GM12873 (cell line): ENCODE results near the gene TEKT2.

Experiments
- TF ChIP-seq, protein P1 (sequence below): IDR thresholded peaks from 2 replicates; pipeline ENCODE4 v1.5.1; 2012; ENCODE audit warnings: low read depth, mild to moderate bottlenecking, moderate library complexity, low read length, control low read depth; ENCODE audit not compliant: insufficient read depth; ENCODE audit errors: missing control alignments

The TEKT2 gene

GRCh38 chr1:36062315-36062714, 21.6 kb upstream of the TEKT2 start:
- TF ChIP-seq, protein P1, sequence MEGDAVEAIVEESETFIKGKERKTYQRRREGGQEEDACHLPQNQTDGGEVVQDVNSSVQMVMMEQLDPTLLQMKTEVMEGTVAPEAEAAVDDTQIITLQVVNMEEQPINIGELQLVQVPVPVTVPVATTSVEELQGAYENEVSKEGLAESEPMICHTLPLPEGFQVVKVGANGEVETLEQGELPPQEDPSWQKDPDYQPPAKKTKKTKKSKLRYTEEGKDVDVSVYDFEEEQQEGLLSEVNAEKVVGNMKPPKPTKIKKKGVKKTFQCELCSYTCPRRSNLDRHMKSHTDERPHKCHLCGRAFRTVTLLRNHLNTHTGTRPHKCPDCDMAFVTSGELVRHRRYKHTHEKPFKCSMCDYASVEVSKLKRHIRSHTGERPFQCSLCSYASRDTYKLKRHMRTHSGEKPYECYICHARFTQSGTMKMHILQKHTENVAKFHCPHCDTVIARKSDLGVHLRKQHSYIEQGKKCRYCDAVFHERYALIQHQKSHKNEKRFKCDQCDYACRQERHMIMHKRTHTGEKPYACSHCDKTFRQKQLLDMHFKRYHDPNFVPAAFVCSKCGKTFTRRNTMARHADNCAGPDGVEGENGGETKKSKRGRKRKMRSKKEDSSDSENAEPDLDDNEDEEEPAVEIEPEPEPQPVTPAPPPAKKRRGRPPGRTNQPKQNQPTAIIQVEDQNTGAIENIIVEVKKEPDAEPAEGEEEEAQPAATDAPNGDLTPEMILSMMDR = no peak

- TF ChIP-seq, protein P1 = no peak
Observed at GRCh38 chr1:36067871-36068270, 16.0 kb upstream of the TEKT2 start.

DNA sequence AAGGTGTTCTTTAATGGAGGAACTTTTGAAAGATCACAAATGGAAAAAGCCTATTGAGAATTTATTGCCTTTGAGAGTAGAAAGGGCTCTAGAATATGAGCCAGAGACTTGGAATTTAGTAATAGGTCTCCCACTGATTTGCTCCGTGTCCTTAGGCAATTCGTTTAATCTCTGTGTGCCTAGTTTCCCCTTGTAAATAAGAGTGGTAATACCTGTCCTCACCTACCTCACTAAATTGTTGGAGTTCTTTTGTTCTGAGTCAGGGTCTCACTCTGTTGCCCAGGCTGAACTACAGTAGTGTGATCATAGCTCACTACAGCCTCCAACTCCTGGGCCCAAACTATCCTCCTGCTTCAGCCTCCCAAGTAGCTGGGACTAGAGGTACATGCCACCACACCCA, 15.0 kb upstream of the TEKT2 start:
- TF ChIP-seq, protein P1 = no peak

GRCh38 chr1:36070349-36070748, 13.5 kb upstream of the TEKT2 start:
- TF ChIP-seq, protein P1 = no peak

GRCh38 chr1:36076979-36077573, 6.8 kb upstream of the TEKT2 start:
- TF ChIP-seq, protein P1 = no peak

- TF ChIP-seq, protein P1 = no peak
Observed at GRCh38 chr1:36080236-36080635, 3.7 kb upstream of the TEKT2 start.

DNA sequence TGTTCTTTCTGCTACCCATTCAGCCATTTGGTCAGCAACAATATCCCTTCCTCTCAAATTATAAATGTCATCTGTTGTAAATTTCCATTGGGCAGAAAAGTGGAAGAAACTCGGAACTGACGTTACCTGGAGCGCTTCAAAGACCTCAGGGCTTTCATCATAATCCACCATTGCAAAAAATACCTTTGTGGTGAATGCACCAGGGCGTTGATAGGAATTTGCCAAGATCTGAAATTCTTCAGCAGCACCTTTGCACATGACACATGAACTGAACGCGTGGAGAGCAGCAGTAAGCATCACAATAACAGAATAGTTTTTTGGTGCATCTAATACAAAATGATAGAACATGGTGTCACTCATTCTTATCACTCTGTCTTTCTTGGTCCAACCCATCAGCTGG, 3.1 kb upstream of the TEKT2 start:
- TF ChIP-seq, protein P1 = no peak

GRCh38 chr1:36081926-36082485, 1.9 kb upstream of the TEKT2 start:
- TF ChIP-seq, protein P1 = no peak
